Measurements from ENCODE around the gene CDH11. TPM values are rescaled to one million over a fixed set of nuclear protein-coding genes. Genes with fewer than 3 reads are reported as not detected.

Gene CDH11
- total and polyA plus RNA-seq, 9 of the 15 experiments (the other 6 are each of a cell fraction or from before 2014, with no cell fraction given): 0.18 TPM; not detected in 8

GRCh38 chr16:64991001-64991400 lies 130.9 kb downstream of the CDH11 start:
- CTCF ChIA-PET (ENCODE audit: low intra/inter-chr PET ratio): no interaction called here
- FAIRE-seq (no peak), DNase-seq (ENCODE audit: extremely low read depth in 1 of 4, low spot score in 3 of 4) (no peak), ATAC-seq (no peak)
- Histone ChIP-seq H3K9ac (ENCODE audit: insufficient read depth in 1 of 2, low read depth in 2 of 2, low read length in 2 of 2) (no peak overlapping the region), H3K36me3 (ENCODE audit: control insufficient read depth, insufficient read depth, low read length) (no peaks in the 10 kb centered on the region), H3K27me3 (ENCODE audit: control insufficient read depth in 2 of 2, insufficient read depth in 2 of 2, low read length in 2 of 2) (no peaks in the 10 kb centered on the region), H3K79me2 (ENCODE audit: control insufficient read depth, insufficient read depth, low read length) (no peaks in the 10 kb centered on the region), H3K4me1 (replicated peaks in 1 of 2; ENCODE audit: control insufficient read depth in 2 of 2, insufficient read depth in 2 of 2, low read length in 2 of 2) (no peaks in the 10 kb centered on the region), H2AFZ (ENCODE audit: low read depth, low read length) (no peak overlapping the region), H3K4me3 (no peak overlapping the region), H4K20me1 (replicated peaks; ENCODE audit: control insufficient read depth, insufficient read depth, low read length) (no peaks in the 10 kb centered on the region), H3K27ac (ENCODE audit: extremely low read depth, low read depth, low read length) (no peak overlapping the region), H3K9me1 (ENCODE audit: control insufficient read depth, insufficient read depth, low read length) (no peaks in the 10 kb centered on the region), H3K4me2 (ENCODE audit: insufficient read depth, low read length) (no peak overlapping the region), H3K9me3 (replicated peaks; ENCODE audit: control insufficient read depth, insufficient read depth, low read depth, low read length) (no peaks in the 10 kb centered on the region; the same call in 1 of the 2 replicates)
- BruUV-seq (replicated peaks): no TSS peak
- 0% methylated on average over 1 of the region's 1 CpG for WGBS (ENCODE audit: insufficient coverage, low coverage, missing lambda C conversion rate)
- in situ Hi-C loops (cut with MboI): no loop called here
- intact Hi-C loops (cut with micrococcal nuclease): no loop called here
- TF ChIP-seq GABPB1 (CRISPR knock-in tag; IDR thresholded peaks at IDR 0.05): no peak
- no peak for TF ChIP-seq ZNF212 (CRISPR knock-in tag; IDR thresholded peaks at IDR 0.05)
- no peak for TF ChIP-seq BCOR (IDR thresholded peaks at IDR 0.05)
- TF ChIP-seq ETS2 (tag; IDR thresholded peaks at IDR 0.05; ENCODE audit: borderline replicate concordance, poor library complexity, severe bottlenecking): no peak
- no peak for TF ChIP-seq RCOR1 (IDR thresholded peaks at IDR 0.05; ENCODE audit: borderline replicate concordance in 1 of 2, low read depth in 2 of 2, low read length in 2 of 2)
- no peak for TF ChIP-seq ZNF143 (CRISPR knock-in tag; IDR thresholded peaks at IDR 0.05)
- TF ChIP-seq HCFC1 (IDR thresholded peaks at IDR 0.05; ENCODE audit: low read depth, low read length): no peak
- no peak for TF ChIP-seq SPI1 (IDR thresholded peaks at IDR 0.05; ENCODE audit: borderline replicate concordance, low read depth, low read length)
- TF ChIP-seq ZFP30 (CRISPR knock-in tag; IDR thresholded peaks at IDR 0.05; ENCODE audit: borderline replicate concordance): no peak
- TF ChIP-seq RBFOX2 (IDR thresholded peaks at IDR 0.05; ENCODE audit: low read depth, low read length): no peak
- TF ChIP-seq FOXP4 (CRISPR knock-in tag; IDR thresholded peaks at IDR 0.05; ENCODE audit: borderline replicate concordance): no peak
- TF ChIP-seq GTF2A2 (tag; IDR thresholded peaks at IDR 0.05): no peak
- no peak for TF ChIP-seq POLR3A (IDR thresholded peaks at IDR 0.05; ENCODE audit: borderline replicate concordance, extremely low read depth, insufficient read depth, insufficient read length)
- TF ChIP-seq ZNF197 (CRISPR knock-in tag; IDR thresholded peaks at IDR 0.05; ENCODE audit: low read depth): no peak
- POLR2A ChIA-PET: no interaction called here

All from K562 (cell line).